Stomach smooth muscle (tissue), 2 donors: ENCODE data around the gene UBE2I.

ENCODE experiments used
- H3K27ac ChIP-seq: one replicate; pipeline ENCODE4 v1.7.0; 2013; ENCODE audit warnings: mild to moderate bottlenecking, low read length, inconsistent platforms
- H3K27me3 ChIP-seq, 2 donors: one replicate each; pipeline ENCODE4 v1.7.0; 2013; ENCODE audit warnings: low read length in 2 of 2; ENCODE audit not compliant: insufficient read depth in 2 of 2, control insufficient read depth in 1 of 2
- H3K36me3 ChIP-seq, 2 donors: one replicate each; pipeline ENCODE4 v1.7.0; 2013; ENCODE audit warnings: low read length in 2 of 2; ENCODE audit not compliant: control insufficient read depth in 2 of 2, insufficient read depth in 2 of 2
- H3K4me1 ChIP-seq: one replicate; pipeline ENCODE4 v1.7.0; 2013; ENCODE audit warnings: low read length; ENCODE audit not compliant: control insufficient read depth, insufficient read depth
- H3K4me3 ChIP-seq, 2 donors: one replicate each; pipeline ENCODE4 v1.7.0; 2013; ENCODE audit warnings: low read length in 2 of 2
- H3K9ac ChIP-seq, 2 donors: one replicate each; pipeline ENCODE4 v1.7.0; 2013; ENCODE audit warnings: low read length in 2 of 2, mild to moderate bottlenecking in 1 of 2
- H3K9me3 ChIP-seq, 2 donors: one replicate each; pipeline ENCODE4 v1.7.0; 2013; ENCODE audit warnings: low read length in 2 of 2; ENCODE audit not compliant: control insufficient read depth in 2 of 2
- donor health status: healthy.
- donor health status: Pancreatic carcinoma.

The UBE2I gene

GRCh38 chr16:1306334-1306733, 3.1 kb upstream of the UBE2I start:
- Histone ChIP-seq H3K36me3 (no peaks in the 10 kb centered on the region), H3K9me3 (no peaks in the 10 kb centered on the region), H3K27me3 (peaks cover 8 to 12% of the 10 kb centered on the region in 2 donors), H3K4me1 (peaks cover 9% of the 10 kb centered on the region), H3K4me3 (no peak overlapping the region), H3K9ac (no peak overlapping the region), H3K27ac (no peak overlapping the region)

GRCh38 chr16:1308036-1308976, 1.1 kb upstream of the UBE2I start:
- H3K36me3 ChIP-seq, result peaks cover 0 to 4% of the 10 kb centered on the region in 2 donors
- H3K27ac ChIP-seq, result peak overlapping the region; percentile 92
- peak overlapping the region; percentile 62 to 77 for H3K4me3 ChIP-seq
- H3K4me1 ChIP-seq, result peaks cover 29% of the 10 kb centered on the region
- peaks cover 3 to 7% of the 10 kb centered on the region in 2 donors for H3K27me3 ChIP-seq
- H3K9ac ChIP-seq, result peak overlapping the region; percentile 47 to 51
- no peaks in the 10 kb centered on the region for H3K9me3 ChIP-seq

DNA sequence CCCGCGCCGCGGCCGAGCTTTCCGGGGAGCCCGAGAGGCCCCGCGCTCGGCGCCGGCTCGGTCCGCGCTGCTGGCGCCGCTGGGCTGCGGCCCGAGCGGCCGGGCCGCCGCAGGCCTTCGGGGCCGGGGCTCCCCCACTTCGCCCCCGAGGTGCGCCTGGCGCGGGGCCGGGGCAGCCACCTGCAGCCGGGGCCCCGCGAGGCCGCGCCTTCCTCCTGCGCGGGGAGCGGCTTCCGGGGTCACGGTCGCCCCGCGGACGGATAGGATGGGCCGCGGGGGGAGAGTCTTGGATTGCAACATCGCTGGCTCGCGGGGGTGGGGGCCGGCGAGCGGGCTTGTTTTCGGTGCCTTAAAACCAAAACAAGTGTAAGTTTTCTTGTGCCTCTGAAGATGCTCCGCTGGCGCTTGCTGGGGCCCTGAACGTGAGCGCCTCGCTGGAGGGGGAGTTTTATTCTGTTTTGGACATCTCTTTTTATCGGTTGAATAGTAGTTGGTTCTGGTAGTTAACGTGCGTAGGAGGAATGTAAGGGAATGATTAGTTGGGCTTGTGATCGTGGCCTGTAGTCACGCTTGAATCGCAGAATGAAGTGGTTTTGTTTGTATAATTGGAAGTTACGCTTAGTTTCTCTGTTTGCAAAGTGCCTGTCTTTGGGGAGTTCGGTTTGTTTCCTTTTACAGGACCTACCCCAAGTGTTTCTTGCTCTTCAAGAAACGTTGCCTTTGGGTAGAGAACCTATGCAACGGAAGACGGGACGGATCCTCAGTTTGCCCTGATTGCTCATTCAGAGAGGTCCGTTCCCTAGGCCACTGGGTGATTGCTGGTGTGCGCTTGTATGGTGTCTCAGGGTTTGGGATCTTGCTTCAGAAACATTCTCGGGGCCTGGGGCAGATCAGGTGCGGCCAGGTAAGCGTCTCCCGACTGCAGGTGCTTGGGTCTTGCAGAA, 724 bp downstream of the UBE2I start:
- Histone ChIP-seq H3K4me1 (peaks cover 35% of the 10 kb centered on the region), H3K4me3 (peak overlapping the region; percentile 78 to 88), H3K9ac (peak overlapping the region; percentile 74 to 77), H3K9me3 (no peaks in the 10 kb centered on the region), H3K27me3 (no peaks in the 10 kb centered on the region), H3K36me3 (peaks cover 6 to 14% of the 10 kb centered on the region in 2 donors), H3K27ac (no peak overlapping the region)

DNA sequence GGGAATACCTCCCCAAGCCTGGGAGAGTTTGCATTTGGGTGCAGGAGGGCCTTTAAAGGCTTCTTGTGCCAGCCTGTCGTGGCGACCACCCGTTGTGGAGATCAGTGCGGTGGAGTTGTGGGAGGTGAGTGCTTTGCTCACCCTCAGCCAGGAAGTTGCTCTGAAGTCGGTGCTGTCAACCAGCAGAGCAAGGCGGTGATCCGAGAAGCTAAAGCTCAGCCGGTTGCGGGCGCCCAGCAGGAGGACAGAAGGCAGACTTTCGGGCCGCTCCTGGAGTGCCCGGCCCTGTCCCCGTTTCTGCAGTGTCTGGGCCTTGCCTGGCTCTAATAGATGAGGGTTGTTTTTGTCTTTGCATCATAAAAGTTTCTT, 1.4 kb downstream of the UBE2I start:
- Histone ChIP-seq H3K36me3 (peaks cover 12 to 18% of the 10 kb centered on the region in 2 donors), H3K9ac (peak overlapping the region; percentile 74 to 77), H3K27ac (no peak overlapping the region), H3K9me3 (no peaks in the 10 kb centered on the region), H3K4me3 (peak overlapping the region; percentile 78 to 88), H3K4me1 (peaks cover 35% of the 10 kb centered on the region), H3K27me3 (no peaks in the 10 kb centered on the region)

DNA sequence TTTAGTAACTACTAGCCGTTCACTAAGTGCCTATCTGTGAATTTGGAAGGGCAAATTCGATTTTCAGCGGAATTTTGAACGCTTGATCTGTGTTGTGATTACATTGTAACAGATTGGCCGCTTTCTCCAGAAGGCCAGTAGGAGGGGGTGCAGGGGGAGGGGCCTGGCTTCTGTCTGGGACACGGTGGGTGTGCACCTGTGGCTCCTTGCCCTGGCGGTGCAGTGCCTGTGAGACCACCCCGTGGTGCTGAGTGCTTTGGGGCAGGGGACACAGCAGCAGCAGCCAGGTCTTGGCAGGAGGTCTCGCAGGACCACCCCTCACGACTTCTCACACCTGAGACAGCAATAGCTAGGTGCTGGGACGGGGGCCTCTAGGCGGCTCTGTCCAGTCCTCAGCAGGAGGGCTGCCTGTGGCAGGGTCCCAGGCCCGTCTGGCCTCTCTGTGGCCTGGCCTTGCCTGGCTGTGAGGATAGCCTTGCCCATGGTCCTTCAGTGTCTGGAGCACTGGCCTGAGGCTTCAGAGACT, 1.8 kb downstream of the UBE2I start:
- peaks cover 16 to 23% of the 10 kb centered on the region in 2 donors for H3K36me3 ChIP-seq
- H3K9me3 ChIP-seq, result no peaks in the 10 kb centered on the region
- no peaks in the 10 kb centered on the region for H3K27me3 ChIP-seq
- peak overlapping the region; percentile 78 to 88 for H3K4me3 ChIP-seq
- peak overlapping the region; percentile 74 to 77 for H3K9ac ChIP-seq
- H3K4me1 ChIP-seq, result peaks cover 35% of the 10 kb centered on the region
- H3K27ac ChIP-seq, result no peak overlapping the region

DNA sequence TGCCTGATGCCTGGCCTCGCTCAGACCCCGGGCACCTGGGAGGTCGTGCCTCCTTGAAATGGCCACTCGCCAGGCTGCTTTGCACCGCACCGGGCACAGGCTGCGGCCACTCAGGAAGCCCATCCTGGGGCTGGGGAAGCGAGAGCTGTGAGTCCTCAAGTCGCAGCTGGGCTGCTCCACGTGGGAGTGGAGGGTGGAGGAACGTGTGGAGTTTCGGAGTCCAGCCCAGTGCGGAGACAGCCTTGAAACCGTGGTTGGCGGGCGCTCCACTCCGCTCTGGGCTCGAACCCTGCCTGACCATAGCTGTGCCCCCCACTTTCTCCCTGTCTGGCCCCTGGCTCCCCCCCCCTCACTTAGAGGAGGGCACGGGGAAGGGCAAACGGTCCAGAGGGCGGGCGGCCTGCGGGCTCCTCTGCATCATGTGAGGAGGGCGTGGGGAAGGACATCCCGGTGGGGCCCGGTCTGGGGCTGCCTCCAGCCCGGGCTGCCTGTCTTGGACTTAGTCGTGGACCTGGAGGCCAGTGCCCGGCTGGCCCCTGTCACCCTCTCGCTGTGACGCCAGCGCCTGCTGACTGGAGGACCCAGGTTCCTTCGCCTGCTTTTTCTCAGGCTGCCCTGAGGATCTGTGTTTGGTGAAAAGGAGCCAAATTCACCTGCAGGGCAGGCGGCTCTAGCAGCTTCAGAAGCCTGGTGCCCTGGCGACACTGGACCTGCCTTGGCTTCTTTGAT, 2.5 kb downstream of the UBE2I start:
- peak overlapping the region; percentile 74 to 77 for H3K9ac ChIP-seq
- H3K4me1 ChIP-seq, result peaks cover 35% of the 10 kb centered on the region
- H3K4me3 ChIP-seq, result peak overlapping the region; percentile 78 to 88

GRCh38 chr16:1312467-1312816, 3.0 kb downstream of the UBE2I start:
- H3K4me3 ChIP-seq, result peak overlapping the region in 1 of 2 donors; percentile 88
- no peak overlapping the region for H3K9ac ChIP-seq
- no peaks in the 10 kb centered on the region for H3K27me3 ChIP-seq
- H3K9me3 ChIP-seq, result no peaks in the 10 kb centered on the region
- H3K4me1 ChIP-seq, result peaks cover 35% of the 10 kb centered on the region
- no peak overlapping the region for H3K27ac ChIP-seq
- peaks cover 22 to 31% of the 10 kb centered on the region in 2 donors for H3K36me3 ChIP-seq

More for the DNA sequence above, 2.5 kb downstream of the UBE2I start:
- H3K36me3 ChIP-seq, result peaks cover 18 to 27% of the 10 kb centered on the region in 2 donors
- H3K9me3 ChIP-seq, result no peaks in the 10 kb centered on the region
- H3K27me3 ChIP-seq, result no peaks in the 10 kb centered on the region
- H3K27ac ChIP-seq, result no peak overlapping the region

DNA sequence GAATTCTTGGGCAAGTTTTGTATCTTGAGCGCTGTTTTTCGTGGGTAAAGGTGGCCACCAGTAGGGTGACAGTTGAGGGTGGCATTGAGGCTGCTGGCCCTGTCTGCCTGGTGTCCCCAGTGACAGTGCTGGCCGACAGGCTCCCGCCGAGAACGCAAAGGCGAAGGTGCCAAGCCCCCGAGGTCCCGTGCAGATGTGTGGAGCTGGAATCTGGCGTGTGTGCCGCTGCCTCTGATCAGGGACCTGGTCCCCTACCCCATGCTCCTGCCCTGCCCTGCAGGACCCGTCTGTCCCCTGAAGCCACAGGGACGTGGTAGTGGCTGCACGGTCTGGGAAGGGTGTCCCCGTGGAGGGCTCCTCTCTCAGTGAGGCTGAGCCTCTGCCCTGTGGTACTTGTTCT, 3.5 kb downstream of the UBE2I start:
- peaks cover 35% of the 10 kb centered on the region for H3K4me1 ChIP-seq
- no peak overlapping the region for H3K9ac ChIP-seq
- H3K27ac ChIP-seq, result no peak overlapping the region
- no peaks in the 10 kb centered on the region for H3K9me3 ChIP-seq
- no peak overlapping the region for H3K4me3 ChIP-seq
- H3K36me3 ChIP-seq, result peaks cover 25 to 35% of the 10 kb centered on the region in 2 donors
- no peaks in the 10 kb centered on the region for H3K27me3 ChIP-seq

- Histone ChIP-seq H3K27ac (no peak overlapping the region), H3K9ac (no peak overlapping the region), H3K27me3 (no peaks in the 10 kb centered on the region), H3K36me3 (peaks cover 34 to 43% of the 10 kb centered on the region in 2 donors), H3K4me3 (no peak overlapping the region), H3K9me3 (no peaks in the 10 kb centered on the region), H3K4me1 (peaks cover 35% of the 10 kb centered on the region)
These were observed 4.4 kb downstream of the UBE2I start for GRCh38 chr16:1313721-1314369.
